Midbrain (tissue), 1 donor: Measurements from ENCODE around the gene SLC6A12.
"Not testable (repeated sequence)": the region's sequence is repeated elsewhere in the genome, so short reads cannot be mapped to it uniquely, and the experiment has no call there.

Source experiments
- DNase-seq: peaks from one replicate; lab custom pipeline; 2025; lab: John Stamatoyannopoulos, UW

SLC6A12 gene

GRCh38 chr12:217029-217428 lies 3.1 kb upstream of the SLC6A12 start:
- DNase-seq: not testable (repeated sequence)

- no peak for DNase-seq
Observed at GRCh38 chr12:215116-215515, 1.2 kb upstream of the SLC6A12 start.

DNA sequence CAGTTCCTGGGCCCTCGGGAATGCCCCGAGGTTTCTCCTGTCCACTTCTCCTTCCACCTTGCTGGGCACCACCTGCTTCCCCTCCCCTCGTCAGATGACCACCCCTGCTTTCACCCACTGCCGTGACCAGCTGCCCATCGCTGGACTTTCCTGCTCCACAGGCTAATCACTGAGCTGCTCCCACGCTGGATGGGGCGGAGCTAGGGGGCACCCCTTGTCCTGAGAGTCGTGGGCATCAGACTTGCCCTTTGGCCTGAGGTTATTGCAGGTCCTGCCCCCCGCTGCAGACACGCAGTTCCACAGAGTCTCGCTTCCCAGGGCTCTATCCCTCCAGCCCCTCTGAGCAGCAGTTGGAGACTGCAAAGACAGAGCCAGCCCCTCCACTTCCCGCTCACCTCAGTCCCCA lies 427 bp downstream of the SLC6A12 start:
- DNase-seq: no peak

DNA sequence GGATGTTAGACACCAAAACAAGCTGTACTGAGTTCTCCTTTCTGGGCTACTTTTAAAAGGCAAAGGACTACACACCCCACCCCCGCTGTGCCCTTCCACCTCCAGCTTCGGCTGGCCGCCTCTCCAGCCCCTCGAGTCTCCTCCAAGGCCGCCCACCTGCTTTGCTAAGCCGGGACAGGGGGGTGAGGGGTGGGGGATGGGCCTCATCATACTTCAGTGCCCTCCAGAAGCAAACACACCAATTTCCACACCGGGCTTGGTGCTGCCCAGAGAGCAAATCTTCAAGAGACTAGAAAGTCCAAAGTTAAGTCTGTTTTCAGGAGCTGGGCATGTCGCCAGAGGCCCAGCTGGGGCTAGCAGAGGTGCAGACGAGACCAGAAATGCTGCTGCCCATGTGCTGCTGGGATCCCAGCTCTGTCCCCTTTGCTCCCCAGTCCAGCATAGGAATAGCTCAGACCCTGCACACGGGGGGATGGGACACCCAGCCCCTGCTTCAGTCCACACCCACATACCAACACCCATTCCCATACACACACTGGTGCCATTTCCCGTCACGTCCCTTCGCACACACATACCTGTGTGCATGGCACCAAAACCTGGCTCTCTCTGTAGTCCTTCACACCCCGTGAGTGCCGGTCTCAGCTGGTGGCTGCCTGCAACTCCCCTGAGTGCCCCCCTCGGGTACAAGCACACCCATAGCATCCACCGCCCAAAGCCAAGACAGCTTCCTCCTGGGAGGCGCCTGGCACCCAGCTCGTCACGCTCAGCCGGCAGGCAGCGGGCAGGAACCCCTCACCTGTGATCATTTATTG lies 1.0 kb downstream of the SLC6A12 start:
- DNase-seq: no peak

- DNase-seq: no peak
Observed at GRCh38 chr12:212415-212714, 1.6 kb downstream of the SLC6A12 start.

- DNase-seq: no peak
Observed at GRCh38 chr12:211639-212414, 2.1 kb downstream of the SLC6A12 start.

GRCh38 chr12:211142-211465 lies 2.9 kb downstream of the SLC6A12 start:
- no peak for DNase-seq

DNA sequence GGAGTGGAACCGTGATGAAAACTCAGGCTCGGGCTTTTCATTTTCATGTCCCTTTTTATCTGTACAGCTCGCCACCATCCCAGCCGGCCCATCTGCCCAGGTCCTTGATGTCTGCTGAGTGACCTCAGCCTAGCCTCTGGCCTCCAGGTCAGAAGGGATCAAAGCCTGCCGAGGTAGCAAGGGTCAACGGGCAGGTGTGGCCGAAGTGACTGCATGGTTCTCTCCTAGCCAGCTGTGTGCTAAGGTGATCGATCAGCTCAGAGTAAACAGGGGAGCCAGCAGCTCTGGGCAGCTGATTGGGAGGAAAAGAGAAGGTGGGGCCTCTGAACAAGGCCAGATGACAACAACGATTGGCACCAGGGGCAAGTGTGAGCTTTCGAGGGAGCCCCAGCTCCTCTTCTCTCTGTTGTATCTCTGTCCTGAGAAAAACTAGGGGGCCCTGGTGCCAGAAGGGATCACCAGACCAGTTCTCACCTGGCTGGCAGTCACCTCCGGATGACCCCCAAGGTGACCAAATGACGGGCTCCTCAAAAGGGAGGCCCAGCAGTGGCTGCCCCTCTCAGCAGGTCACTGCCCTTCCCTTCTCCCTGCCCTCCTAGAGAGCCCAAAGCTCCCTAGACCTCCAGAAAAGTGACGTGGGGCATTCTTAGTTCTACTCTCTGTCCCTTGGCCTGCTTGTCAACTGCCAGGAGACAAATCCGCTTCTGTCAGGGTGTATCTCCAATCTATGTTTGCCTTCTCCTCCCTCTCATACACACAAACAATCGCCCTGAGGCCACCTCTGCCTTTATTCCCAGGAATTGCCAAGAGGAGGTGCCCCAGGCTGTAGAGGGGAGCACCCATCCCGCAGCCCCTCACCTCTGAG lies 3.4 kb downstream of the SLC6A12 start:
- DNase-seq: no peak

DNA sequence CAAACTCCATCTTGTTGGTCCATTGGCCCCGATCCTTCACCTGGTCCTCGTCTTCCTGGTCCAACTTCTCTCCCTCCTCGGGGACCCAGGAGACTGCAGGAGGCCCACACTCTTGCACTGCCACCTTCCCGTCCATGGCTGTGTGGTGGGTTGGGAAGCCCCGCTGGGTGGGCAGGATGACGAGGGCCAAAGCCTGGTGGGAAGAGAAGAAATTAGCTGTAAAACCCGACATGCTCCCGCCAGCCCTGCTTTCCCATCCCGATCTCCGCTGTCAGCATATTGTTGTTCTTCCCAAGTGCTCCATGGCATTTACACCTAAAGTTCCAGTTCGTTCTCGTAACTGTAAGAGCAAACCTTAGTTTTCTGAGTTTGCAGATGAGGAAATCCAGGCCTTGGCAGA lies 4.1 kb downstream of the SLC6A12 start:
- no peak for DNase-seq

DNA sequence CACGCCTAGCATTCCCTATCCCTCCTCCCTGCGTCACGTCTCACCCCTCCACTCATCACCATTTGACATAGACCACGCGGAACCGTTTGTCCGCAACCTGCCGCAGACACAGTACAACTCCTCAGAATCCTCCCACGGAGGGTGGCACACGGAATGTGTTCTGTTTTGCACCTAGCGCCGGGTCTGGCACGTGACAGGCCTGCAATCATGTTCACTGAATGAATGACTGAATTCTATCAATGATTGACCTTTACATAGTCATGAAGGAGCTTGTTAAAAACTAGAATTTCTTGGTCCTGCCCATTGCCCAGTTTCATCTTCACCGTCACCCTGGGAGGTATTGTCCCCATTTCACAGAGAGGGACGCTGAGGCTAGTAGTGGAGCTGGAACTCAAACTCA lies 4.7 kb downstream of the SLC6A12 start:
- DNase-seq: no peak

DNA sequence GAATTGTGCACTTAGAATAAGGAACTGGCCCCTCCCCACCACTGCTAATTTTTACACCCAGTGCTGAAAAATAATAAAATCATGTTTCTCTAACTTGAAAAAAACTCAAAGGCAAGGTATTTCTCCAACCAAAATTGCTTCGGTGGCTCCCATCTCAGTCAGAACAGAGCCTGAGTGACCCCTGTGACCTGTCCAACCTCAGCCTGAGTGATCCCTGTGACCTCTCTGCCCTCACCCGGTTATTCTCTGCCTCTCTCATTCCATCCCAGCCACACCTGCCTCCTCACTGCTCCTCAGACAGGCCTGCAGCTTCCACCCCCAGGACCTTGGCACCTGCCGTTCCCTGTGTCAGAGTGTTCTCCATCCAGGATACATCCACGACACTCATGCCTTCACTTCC lies 5.1 kb downstream of the SLC6A12 start:
- DNase-seq: no peak

GRCh38 chr12:207804-208203 lies 6.2 kb downstream of the SLC6A12 start:
- no peak for DNase-seq

DNA sequence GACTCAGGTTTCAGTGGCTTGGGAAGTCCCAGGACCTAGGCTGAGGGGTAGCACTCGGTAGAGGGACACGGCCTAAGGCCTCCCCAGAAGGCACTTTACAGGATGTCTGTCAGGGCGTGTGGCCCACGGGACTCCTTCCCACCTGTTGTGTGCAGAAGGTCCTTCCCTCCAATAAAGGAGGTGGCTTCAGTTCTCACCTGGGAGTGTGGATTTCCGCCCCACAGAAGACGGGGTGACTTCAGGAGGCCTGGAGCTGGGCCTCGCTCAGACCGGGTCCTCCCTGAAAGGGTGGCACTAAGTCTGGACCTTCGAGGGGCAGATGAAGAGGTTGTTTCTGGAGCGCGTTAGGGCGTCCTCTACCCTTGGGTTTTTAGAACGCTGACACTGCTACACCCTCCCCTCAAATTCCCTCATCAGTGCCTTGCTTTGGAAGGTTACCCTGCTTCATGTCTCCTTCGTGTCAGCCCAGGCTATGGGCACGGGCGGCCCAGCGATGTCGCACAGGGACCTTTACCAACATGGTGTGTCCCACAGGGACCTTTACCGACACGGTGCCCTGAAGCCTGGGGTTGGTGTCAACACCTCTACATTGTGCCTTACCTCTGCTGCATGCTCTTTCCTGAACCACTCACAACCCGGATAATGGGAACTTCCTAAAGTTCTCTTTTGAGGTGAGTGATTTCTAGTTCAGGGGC lies 7.1 kb downstream of the SLC6A12 start:
- DNase-seq: no peak

DNA sequence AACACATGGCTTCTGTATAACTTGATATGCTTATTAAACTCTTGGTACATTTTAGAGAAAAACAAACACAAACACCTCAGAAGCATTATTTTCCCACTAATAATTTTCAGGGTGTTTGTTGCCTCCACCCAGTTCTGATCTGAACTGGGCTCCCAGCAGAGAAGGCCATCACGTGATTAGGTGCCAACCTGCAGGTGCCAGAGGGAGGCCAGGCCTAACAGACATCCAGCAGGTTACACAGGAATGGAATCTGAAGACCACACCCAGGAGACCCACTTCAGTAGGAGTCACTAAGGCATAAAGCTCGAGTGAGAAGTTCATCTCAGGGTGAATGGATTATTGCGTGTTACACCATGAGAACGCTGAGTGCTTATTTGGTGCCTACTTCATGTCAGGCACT lies 8.9 kb downstream of the SLC6A12 start:
- no peak for DNase-seq

GRCh38 chr12:204261-204678 lies 9.7 kb downstream of the SLC6A12 start:
- no peak for DNase-seq

DNA sequence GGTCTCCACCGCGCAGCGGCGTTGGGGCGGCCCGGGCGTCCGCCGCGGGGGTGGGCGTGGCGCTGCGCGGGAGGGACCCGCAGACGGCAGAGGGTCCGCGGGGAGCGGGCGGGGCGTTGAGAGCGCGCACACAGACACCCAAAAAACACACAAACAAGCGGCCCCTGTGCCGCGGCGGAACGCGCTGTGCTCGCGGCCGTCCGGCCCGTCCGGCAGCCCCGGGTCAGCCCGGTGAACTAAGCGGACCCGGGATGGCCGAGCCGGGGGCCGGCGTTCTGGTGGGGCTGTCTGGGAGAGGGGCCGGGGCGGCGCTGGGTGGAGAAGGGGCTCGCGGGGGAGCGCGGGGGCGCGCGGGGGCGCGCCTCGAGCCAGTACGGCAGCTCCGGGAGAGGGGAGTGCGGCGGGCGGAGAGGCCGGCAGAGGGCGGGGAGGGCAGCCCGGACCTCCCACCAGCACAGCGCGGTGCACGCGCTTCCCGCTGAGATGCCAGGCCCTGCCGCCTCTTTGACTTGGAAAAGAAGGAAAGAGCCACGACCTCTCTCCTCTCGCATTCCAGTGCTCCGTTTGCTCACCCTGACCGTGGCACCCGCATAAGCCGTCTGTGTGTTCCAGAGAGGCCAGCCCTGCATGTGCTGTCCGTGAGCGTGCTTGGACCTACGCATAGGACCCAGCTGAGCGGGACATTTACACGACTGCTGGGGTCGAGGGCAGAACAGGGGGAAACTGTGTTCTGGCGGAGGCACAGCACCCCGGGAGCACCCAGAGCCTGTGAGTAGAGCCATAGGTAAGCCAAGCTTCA lies 10.3 kb downstream of the SLC6A12 start:
- DNase-seq: peak; percentile 12

GRCh38 chr12:203074-203461 lies 10.9 kb downstream of the SLC6A12 start:
- no peak for DNase-seq

DNA sequence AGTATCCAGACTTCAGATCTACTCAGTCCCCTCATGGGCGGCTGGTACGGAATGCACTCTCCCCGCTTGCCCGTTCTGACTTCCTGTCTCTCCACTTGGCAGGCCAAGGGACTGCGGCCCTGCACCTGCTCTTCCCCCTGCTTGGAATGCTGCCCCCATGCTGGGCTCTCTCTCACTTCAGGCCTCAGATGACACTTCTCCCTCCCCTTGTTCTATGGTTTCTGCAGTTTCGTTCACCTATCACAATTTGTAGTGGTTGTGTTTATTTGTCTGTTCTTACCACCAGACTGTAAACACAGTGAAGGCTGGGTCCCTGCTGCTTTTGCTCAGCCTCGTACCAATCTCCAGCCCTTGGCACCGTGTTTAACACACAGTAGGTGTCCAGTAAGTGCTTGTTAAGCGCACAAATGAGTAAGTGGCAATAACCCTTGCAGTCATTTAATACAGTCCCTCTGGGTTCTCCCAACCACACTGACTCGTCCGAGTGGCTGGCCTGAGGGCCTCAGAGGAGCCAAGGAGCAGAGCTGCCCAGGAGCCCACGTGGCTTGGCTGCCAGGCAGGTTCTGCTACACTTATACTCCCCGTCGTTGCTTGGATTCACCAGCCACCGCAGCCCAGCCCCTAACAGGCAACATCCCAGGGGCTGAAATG lies 11.8 kb downstream of the SLC6A12 start:
- DNase-seq: no peak

GRCh38 chr12:201361-201760 lies 12.6 kb downstream of the SLC6A12 start:
- no peak for DNase-seq

GRCh38 chr12:198705-199104 lies 15.3 kb downstream of the SLC6A12 start:
- DNase-seq: no peak
